CD4-positive, alpha-beta T cell treated with Interferon gamma for 1 hour (primary cell): ENCODE results near the gene SEZ6L2.
"Not testable (repeated sequence)": the region's sequence is repeated elsewhere in the genome, so short reads cannot be mapped to it uniquely, and the experiment has no call there.

Experiments
- DNase-seq: peaks from one replicate; pipeline ENCODE4 v3.0.0-alpha.2; 2020

The SEZ6L2 gene

DNA sequence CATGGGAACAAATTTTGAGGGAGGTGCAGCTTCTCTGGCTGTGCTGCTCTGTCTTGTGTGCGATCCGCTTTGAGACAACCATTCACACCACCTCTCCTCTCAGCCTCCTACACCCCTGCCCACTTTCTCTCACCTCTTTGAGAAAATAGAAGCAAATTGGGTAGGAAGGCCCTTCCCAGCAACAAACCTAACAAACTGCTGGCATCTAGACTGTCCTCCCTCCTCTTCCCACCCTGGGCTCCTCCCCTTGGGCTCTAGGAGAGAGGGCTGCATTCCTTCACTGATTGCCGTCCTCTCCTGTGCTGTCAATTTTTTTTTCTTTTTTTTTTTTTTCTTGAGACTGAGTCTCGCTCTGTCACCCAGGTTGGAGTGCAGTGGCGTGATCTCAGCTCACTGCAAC is 49.8 kb downstream of the SEZ6L2 start:
- no peak for DNase-seq

- DNase-seq = peak; percentile 77
Measured at GRCh38 chr16:29848420-29849297, 50.7 kb downstream of the SEZ6L2 start.

DNA sequence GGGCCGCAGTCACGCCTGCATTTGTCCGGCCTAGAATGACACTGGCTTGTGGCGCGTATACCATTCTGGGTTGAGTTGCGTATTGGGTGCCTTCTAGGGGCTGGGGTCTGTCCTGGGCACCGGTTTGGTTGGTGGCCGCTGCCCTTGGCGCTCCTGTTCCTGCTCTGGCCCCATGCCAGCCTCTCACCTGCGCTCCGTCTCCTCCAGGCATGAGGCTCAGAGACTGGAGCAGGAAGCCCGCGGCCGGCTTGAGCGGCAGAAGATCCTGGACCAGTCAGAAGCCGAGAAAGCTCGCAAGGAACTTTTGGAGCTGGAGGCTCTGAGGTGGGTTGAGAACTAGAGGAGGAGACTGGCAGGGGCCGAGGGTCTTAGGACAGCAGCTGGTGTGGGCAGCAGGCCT is 53.7 kb downstream of the SEZ6L2 start:
- no peak for DNase-seq

GRCh38 chr16:29844575-29845331 is 54.6 kb downstream of the SEZ6L2 start:
- DNase-seq = no peak

DNA sequence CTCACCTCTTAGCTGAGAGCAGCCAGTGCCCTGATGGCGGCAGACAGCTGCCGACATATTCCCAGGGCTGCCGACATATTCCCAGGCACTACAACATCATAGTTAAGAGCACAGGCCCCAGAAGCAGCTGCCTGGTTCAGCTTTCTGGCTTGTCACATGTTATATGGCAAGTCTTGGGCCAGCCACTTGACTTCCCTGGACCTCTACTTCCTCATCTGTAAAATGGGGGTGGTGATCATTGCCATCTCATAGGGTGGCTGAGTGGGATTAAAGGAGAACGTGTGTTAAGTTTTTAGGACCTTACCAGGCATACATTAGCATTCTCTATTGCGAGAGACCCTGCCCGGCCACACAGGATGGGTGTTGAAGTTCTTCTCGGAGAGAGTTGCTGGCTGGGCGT is 55.4 kb downstream of the SEZ6L2 start:
- DNase-seq = no peak

- DNase-seq = no peak
Measured at GRCh38 chr16:29842732-29843346, 56.5 kb downstream of the SEZ6L2 start.

- DNase-seq = no peak
Measured at GRCh38 chr16:29841631-29842030, 57.7 kb downstream of the SEZ6L2 start.

DNA sequence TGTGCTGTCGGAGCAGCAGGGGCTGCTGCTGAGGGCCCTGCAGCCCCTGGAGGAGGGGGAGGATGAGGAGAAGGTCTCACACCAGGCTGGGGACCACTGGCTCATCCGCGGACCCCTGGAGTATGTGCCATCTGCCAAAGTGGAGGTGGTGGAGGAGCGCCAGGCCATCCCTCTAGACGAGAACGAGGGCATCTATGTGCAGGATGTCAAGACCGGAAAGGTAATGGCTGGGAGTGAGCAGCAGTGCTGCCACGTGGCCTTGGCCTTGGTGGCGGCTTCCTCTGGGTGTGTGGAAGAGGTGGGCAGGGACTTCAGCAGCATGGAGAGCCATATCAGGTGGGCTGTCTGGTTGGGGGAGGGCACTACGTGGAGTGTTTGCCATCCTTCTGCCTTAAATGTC is 59.1 kb downstream of the SEZ6L2 start:
- no peak for DNase-seq

GRCh38 chr16:29839822-29840221 is 59.5 kb downstream of the SEZ6L2 start:
- no peak for DNase-seq

DNA sequence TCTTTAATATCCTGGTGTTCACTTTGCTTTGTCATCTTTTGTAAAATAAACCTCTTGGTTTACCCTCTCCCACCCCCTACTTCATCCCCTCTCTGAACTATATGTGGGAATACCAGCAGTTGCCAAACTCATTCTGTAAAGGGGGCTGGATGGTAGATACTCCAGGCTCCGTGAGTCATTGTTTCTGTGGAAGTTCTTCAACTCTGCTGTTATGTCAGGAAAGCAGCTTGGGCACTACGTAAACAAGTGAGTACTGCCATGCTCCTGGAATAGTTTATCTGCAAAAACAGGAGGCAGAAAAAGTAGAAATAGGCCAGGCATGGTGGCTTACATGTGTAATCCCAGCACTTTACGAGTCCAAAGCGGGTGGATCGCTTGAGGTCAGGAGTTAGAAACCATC is 61.5 kb downstream of the SEZ6L2 start:
- no peak for DNase-seq

- DNase-seq = no peak
Measured at GRCh38 chr16:29836623-29837022, 62.7 kb downstream of the SEZ6L2 start.

DNA sequence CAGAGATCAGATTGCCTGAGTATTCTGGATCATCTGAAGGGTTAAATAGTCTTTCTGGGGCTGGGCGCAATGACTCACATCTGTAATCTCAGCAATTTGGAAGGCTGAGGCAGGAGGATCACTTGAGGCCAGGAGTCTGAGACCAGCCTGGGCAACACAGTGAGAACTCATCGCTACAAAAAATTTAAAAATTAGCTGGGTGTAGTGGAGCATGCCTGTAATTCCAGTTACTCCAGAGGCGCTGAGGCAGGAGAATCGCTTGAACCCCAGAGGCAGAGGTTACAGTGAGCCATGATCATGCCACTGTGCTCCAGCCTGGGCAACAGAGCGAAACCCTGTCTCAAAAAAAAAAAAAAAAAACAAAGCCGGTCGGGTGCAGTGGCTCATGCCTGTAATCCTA is 63.4 kb downstream of the SEZ6L2 start:
- DNase-seq = no peak

- no peak for DNase-seq
Measured at GRCh38 chr16:29834079-29834478, 65.3 kb downstream of the SEZ6L2 start.

DNA sequence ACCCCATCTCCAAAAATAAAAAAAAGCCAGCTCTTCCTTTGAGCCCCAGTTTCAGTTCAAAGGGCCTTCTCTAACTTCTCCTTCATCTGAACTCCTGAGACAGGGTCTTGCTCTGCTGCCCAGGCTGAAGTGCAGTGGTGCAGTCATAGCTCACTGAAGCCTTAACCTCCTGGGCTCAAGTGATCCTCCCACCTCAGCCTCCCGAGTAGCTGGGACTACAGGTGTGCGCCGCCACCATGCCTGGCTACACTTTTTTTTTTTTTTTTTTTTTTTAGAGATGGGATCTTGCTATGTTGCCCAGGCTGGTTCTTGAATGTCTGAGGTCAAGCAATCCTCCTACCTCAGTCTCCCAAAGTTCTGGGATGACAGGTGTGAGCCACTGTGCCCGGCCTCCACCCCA is 66.1 kb downstream of the SEZ6L2 start:
- DNase-seq = not testable (repeated sequence)

DNA sequence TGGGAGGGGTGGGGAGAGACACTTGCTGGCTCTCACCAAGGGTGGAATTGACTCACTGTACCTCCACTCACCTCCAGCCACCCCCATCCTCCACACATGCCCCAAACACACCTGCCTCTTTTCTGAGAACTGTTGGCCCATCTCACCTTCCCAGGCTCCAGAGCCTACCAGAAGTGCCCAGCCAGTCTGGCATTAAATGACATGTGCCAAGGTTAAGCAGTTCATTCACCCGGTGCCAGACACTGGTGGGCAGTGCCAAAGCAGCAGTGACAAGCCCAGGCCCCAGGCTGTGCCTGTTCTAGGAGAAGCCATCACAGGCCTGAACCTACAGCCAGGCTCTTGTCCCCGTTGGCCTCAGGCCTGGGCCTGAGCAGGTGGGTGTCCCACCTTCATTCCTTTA is 67.9 kb downstream of the SEZ6L2 start:
- DNase-seq = no peak

DNA sequence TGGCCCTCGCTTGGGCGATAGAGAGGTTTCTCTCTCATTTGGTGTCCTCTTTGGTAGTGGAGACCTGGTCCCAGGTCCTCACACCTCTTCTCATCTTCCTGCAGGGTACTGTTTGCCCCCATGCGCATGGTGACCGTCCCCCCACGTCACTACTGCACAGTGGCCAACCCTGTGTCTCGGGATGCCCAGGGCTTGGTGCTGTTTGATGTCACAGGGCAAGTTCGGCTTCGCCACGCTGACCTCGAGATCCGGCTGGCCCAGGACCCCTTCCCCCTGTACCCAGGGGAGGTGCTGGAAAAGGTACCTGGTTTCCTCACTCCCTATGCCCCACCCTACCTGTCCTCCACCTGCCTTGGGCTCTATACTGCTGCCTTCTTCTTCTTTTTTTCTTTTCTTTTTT is 68.6 kb downstream of the SEZ6L2 start:
- no peak for DNase-seq

- DNase-seq = no peak
Measured at GRCh38 chr16:29826342-29826695, 73.0 kb downstream of the SEZ6L2 start.

DNA sequence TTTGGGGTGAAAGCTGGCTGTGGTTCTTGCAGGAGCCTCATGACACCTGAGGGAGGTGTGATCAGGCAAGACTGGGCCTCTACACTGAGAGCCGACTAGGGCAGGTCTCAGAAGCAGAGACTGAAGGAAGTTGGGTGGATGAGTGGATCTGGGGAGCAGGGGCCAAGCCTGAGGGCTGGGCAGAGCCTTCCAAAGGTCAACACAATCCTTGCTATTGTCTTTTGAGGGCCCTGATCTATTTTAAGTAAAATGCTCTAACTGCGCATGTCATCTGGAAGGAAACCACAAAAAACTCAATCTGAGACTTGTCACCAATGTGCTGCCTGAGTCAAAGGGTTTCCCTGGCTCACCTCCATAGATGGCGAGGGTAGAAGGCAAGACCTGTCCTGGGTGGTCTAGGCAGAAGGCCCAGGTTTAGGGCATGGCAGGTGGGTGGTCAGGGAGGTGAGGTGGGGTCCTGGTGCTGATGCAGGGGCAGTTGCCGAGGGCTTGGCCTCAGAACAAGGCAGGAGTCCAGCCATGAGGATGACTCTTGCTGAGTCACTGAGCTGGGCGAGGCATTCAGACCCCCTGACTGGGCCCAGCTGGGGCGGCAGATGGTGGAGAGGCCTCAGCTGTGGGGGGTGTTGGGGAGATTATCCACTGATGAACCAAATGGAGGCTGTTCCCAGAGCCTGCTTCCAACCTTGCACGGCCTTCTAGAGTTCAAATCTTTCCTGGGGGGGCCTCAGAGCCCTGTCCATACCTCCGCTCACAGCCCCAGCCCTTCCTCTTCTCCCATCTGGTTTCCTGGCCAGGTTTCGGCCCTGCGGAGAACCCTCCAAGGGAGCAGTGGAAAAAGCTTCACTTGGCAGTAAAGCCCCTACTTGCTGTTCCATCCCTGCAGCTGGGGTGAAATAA is 74.0 kb downstream of the SEZ6L2 start:
- no peak for DNase-seq

DNA sequence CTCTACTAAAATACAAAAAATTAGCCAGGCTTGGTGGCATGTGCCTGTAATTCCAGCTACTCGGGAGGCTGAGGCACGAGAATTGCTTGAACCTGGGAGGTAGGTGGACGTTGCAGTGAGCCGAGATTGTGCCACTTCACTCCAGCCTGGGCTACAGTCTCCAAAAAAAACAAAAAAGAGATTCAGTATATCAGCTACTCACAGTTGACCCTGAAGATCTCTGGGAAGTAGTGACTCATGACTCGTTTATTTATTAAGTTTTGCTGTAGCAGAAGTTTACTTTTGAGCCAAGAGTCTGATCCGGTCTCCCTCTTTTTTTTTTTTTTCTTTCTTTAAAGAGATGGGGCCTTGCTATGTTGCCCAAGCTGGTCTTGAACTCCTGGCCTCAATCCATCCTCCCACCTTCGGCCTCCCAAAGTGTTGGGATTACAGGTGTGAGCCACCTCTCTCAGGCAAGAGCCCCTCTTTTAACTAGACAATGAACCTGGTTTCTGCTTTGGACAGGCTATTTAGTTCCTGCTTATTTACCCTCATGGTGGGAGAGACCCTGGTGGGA is 74.7 kb downstream of the SEZ6L2 start:
- no peak for DNase-seq

GRCh38 chr16:29821643-29822115 is 77.7 kb downstream of the SEZ6L2 start:
- DNase-seq = no peak
